GM18858 (cell line): ENCODE data around the gene SLC24A3.

Source experiments
- ATAC-seq: cut with Tn5 transposase; IDR thresholded peaks from one replicate; pipeline ENCODE4 v1.9.1; 2021; ENCODE audit not compliant: unreplicated experiment

SLC24A3 gene

GRCh38 chr20:19756761-19757486 is 544.5 kb downstream of the SLC24A3 start:
- no peak for ATAC-seq

- ATAC-seq, result no peak
Measured at GRCh38 chr20:19757487-19758132, 545.2 kb downstream of the SLC24A3 start.

DNA sequence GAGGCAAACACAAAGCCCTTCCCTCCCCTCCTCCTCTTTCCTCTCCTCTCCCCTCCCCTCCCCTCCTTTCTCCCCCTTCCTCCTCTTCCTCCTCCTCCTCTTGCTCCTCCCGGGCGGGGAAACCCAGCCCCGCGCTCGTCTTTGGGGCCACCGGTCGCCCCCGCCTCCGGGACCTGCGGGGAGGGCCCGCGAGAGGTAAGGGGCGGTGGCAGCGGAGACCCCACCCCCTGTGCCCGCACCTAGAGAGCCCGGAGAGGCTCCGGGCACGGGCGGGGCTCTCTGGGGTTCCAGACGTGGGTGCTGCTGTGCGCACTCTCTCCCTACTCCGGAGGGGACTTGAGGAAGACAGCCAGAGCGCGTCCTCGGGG is 545.7 kb downstream of the SLC24A3 start, which contains the start of gene RIN2:
Gene RIN2, plus strand, starts transcription at position 126 of the 368 bp plus-strand sequence. CDS start 131,344 bp downstream, outside the sequence.
- no peak for ATAC-seq

GRCh38 chr20:19758501-19759331 is 546.3 kb downstream of the SLC24A3 start:
- no peak for ATAC-seq

DNA sequence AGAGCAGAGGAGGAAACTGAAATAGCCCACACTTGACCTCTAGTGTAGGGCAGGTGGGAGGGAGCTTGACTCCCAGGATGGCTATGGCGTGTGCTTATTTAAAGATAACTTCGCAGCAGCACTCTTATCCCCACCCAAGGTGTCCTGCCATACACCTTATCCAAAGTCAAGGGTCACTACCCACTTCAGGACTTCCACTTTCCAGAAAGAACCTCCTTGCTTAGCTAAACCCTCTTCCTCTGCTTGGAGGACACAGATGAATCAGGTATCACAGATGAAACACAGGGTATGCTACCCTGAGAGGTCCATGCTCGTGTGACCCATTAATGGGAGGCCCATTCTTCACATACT is 547.9 kb downstream of the SLC24A3 start:
- no peak for ATAC-seq

- ATAC-seq, result no peak
Measured at GRCh38 chr20:19761326-19761725, 548.9 kb downstream of the SLC24A3 start.

GRCh38 chr20:19761841-19762240 is 549.4 kb downstream of the SLC24A3 start:
- no peak for ATAC-seq

DNA sequence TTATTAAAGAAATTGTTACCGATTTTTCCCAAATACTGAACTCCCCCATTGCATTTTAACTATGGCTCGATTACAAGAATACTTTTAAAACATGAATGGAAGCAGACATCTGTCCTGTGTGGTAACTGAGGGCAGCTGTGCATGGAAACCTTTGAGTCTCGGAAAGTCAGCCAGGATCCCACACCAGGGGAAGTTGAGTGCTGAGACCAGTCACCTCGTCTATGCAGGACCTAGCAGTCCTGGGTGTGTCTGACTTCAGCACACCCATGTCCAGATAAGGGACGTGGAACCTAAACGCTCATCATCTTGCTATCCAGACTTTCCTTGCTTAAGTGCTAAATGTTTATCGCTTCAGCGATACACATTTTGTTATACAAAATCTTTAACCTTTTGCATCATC is 551.8 kb downstream of the SLC24A3 start:
- no peak for ATAC-seq

GRCh38 chr20:19765266-19765665 is 552.8 kb downstream of the SLC24A3 start:
- no peak for ATAC-seq

GRCh38 chr20:19765913-19766312 is 553.5 kb downstream of the SLC24A3 start:
- ATAC-seq, result no peak

- ATAC-seq, result no peak
Measured at GRCh38 chr20:19767070-19767469, 554.6 kb downstream of the SLC24A3 start.

DNA sequence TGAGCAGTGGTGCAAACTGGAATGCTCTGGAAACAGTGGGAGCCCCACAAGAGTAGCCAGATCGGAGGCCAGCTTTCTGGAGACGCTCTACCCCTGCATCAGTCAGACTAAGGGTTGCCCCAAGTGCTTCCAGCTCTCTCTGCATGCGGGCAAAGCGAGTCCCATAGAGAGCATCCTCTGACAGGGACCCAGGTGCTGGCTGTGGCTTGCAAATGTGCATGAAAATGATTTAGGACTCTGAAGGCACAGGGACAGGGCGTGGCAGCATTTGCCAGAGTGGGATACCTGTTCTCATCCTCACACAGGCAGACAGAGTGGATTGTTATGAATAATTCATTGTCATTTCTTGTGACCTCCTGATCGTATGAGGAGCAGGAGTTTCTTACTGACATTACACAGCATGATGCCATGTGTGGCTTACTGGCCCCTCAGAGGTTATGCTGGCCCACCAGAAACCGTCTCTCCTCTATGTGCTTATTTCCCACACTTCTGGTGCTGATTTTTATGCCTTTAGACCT is 555.9 kb downstream of the SLC24A3 start:
- no peak for ATAC-seq

DNA sequence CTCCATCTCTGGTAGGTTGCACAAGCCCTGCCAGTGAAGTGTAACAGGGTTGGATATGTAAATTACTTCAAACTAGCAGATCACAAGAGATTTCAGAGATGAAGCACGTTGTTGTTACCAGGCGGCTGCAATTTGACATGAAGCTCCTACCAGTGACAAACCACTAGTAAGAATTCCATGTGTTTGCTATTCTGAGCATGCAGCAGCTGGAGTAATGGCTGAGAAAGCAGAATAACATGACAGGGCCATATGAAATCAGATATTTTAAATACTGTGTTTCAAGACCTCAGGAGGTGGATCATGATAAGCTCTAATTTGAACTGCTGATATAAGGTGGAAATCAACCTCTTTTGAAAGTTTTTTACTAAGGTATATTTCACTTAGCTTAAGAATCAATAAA is 557.1 kb downstream of the SLC24A3 start:
- no peak for ATAC-seq

DNA sequence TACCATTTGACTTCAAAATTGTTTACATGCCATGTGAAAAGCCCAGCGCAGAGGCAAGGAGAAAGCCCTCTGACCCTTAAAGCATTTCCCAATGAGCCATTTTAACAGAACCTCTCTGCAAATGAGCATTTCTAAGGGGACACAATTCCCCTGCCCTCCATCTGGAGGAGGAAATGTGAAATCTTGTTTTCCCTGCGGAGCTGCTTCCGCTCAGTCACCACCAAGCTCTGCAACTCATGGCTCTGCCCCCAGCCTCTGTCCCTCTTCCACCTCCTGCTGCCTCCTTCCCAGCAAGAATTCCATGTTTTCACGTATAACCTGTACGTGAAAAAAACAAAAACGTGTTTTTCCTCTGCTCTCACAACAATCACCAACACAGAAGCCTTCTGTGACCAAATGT is 557.9 kb downstream of the SLC24A3 start:
- ATAC-seq, result no peak

DNA sequence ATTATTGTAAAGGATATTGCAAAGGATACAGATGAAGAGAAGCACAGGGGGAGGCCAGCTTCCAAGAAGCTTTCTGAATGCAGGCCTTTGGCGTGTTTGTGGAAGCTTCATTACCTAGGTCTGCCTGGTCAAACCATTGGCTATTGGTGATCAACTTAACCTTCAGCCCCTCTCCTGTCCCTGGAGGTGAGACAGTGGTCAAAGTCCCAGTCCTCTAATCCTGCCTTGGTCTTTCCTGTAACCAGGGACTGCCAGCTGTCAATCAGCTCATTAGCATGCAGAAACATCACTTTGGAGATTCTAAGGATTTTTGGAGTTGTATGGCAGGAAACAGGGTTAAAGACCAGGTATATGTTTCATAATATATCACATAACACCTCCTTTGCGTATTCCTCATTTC is 558.6 kb downstream of the SLC24A3 start:
- no peak for ATAC-seq
